ENCODE results near the gene PIP5K1A.
A peak's percentile ranks its signal among the peaks of the same experiment; 100 is the strongest.

The PIP5K1A gene

DNA sequence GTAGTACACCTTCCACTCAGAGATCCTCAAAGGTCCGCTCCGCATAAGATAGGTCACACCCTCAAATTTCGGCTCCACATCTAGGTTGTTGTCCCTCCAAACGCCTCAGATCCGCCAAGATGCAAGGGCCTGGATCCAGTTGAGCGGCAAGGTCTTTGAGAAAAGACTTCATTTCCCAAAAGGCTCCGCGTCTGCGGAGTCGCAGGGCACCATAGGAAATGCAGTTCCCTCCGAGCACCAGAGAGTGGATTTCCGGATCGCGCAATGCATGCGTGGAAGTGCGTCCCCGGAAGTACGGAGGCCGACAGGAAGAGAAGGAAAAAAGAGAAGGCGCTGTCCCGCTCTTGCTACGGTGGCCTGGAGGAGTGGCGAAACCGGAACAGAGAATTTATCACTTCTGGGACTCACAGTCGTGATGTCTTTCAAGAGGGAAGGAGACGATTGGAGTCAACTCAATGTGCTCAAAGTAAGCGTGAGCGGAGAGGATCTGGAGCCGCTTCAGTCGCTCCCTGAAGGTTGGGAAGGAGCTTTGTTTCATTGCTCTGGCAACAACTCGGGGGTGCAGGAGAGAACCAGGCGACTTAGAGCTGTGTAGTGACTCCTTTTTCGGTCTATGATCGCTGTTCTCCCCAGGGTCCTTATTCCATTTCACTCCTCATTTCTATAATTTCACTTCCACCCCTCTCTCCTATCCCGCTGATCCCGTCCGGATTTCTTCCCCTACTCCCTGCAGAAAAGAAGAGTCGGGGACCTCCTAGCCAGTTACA, 32.4 kb upstream of the PIP5K1A start, which contains the start of the genes LYSMD1 and SCNM1:
TSS of gene LYSMD1 (minus strand) at position 165 of the 767 bp plus-strand sequence. CDS start 644 bp downstream, outside the sequence.
TSS of gene SCNM1 (plus strand) at position 407 of the 767 bp plus-strand sequence. CDS start at position 416, 9 bp downstream.
- H2BK12ac ChIP-seq (ENCODE audit: low read length in 2 of 2): no peak within 1 kb of the TSS
- peak within 1 kb of the TSS; percentile 8 for H4K91ac ChIP-seq (ENCODE audit: low read length)
- peak within 1 kb of the TSS; percentile 75 for H2AFZ ChIP-seq (ENCODE audit: low read depth, low read length)
- H4K8ac ChIP-seq (ENCODE audit: low read length): peak within 1 kb of the TSS; percentile 91
- WGBS: under 1% methylated on average over 37 of the region's 38 CpGs
- peak within 1 kb of the TSS; percentile 74 to 84 for H3K4me3 ChIP-seq (ENCODE audit: insufficient read depth in 1 of 2, low read depth in 1 of 2, low read length in 2 of 2)
- H3K23ac ChIP-seq (ENCODE audit: low read length in 2 of 2): no peak within 1 kb of the TSS
- no peaks in the 10 kb centered on the region for H3K27me3 ChIP-seq (ENCODE audit: control insufficient read depth in 1 of 2, insufficient read depth in 1 of 2, low read length in 2 of 2)
- no peak within 1 kb of the TSS for H2BK15ac ChIP-seq (ENCODE audit: low read depth, poor library complexity, severe bottlenecking)
- peak within 1 kb of the TSS in 1 of 2 experiments; percentile 85 for H3K4ac ChIP-seq (ENCODE audit: low read depth in 1 of 2, low read length in 2 of 2)
- peak within 1 kb of the TSS; percentile 11 for H2BK120ac ChIP-seq (ENCODE audit: low read depth, low read length)
- peak within 1 kb of the TSS; percentile 90 for H3K4me2 ChIP-seq (ENCODE audit: low read length, poor library complexity, severe bottlenecking)
- peak within 1 kb of the TSS; percentile 34 to 84 for H3K18ac ChIP-seq (ENCODE audit: low read depth in 1 of 2, low read length in 2 of 2)
- H3K27ac ChIP-seq (ENCODE audit: low read length, poor library complexity, severe bottlenecking): peak within 1 kb of the TSS; percentile 92
- H3K9me3 ChIP-seq (ENCODE audit: control insufficient read depth, low read length): no peaks in the 10 kb centered on the region
- H3K36me3 ChIP-seq (ENCODE audit: control insufficient read depth in 1 of 2, insufficient read depth in 2 of 2, low read depth in 1 of 2, low read length in 2 of 2): peaks cover 28 to 45% of the 10 kb centered on the region in 2 experiments
- H2BK5ac ChIP-seq (ENCODE audit: low read depth, low read length, poor library complexity, severe bottlenecking): peak within 1 kb of the TSS; percentile 1
- peak; percentile 99 for DNase-seq
- H3K9ac ChIP-seq (ENCODE audit: low read length): peak within 1 kb of the TSS; percentile 92
- H3K79me1 ChIP-seq (replicated peaks; ENCODE audit: low read length, poor library complexity, severe bottlenecking): peaks cover 13% of the 10 kb centered on the region
- H3K14ac ChIP-seq (ENCODE audit: low read length in 2 of 2): peak within 1 kb of the TSS in 1 of 2 experiments; percentile 68
- peaks cover 6% of the 10 kb centered on the region for H3K4me1 ChIP-seq (ENCODE audit: control insufficient read depth, insufficient read depth, low read depth, low read length)
- H2AK5ac ChIP-seq (ENCODE audit: low read length, severe bottlenecking): peak within 1 kb of the TSS; percentile 61

DNA sequence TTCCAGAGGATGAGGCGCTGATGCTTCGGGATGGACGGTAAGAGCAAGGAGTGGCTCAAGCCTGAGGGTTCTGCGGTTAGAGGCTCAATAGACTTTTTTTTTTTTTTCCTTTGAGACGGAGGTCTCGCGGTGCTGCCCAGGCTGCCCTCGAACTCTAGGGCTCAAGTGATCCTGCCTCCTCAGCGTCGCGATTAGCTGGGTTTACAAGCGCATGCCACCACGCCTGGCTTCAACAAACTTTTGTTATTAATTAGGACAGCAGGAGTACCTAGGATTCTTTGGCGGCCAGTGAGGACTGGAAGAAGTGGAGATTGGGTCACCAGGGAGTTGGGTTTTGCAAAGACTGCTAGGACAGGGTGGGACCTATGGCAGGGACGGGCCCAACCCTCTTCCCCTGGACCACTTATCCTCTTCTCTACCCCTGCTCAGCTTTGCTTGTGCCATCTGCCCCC, 31.8 kb upstream of the PIP5K1A start:
- no peak overlapping the region for H4K91ac ChIP-seq (ENCODE audit: low read length)
- peak overlapping the region in 1 of 2 experiments; percentile 68 for H3K14ac ChIP-seq (ENCODE audit: low read length in 2 of 2)
- H2BK12ac ChIP-seq (ENCODE audit: low read length in 2 of 2): no peak overlapping the region
- peak overlapping the region; percentile 74 to 84 for H3K4me3 ChIP-seq (ENCODE audit: insufficient read depth in 1 of 2, low read depth in 1 of 2, low read length in 2 of 2)
- peak overlapping the region; percentile 92 for H3K9ac ChIP-seq (ENCODE audit: low read length)
- H3K27me3 ChIP-seq (ENCODE audit: control insufficient read depth in 1 of 2, insufficient read depth in 1 of 2, low read length in 2 of 2): no peaks in the 10 kb centered on the region
- peak overlapping the region; percentile 92 for H3K27ac ChIP-seq (ENCODE audit: low read length, poor library complexity, severe bottlenecking)
- H2BK120ac ChIP-seq (ENCODE audit: low read depth, low read length): no peak overlapping the region
- H2BK15ac ChIP-seq (ENCODE audit: low read depth, poor library complexity, severe bottlenecking): no peak overlapping the region
- H3K23ac ChIP-seq (ENCODE audit: low read length in 2 of 2): no peak overlapping the region
- H2AK5ac ChIP-seq (ENCODE audit: low read length, severe bottlenecking): no peak overlapping the region
- H4K8ac ChIP-seq (ENCODE audit: low read length): peak overlapping the region; percentile 21
- peaks cover 13% of the 10 kb centered on the region for H3K79me1 ChIP-seq (replicated peaks; ENCODE audit: low read length, poor library complexity, severe bottlenecking)
- H2AFZ ChIP-seq (ENCODE audit: low read depth, low read length): no peak overlapping the region
- H3K36me3 ChIP-seq (ENCODE audit: control insufficient read depth in 1 of 2, insufficient read depth in 2 of 2, low read depth in 1 of 2, low read length in 2 of 2): peaks cover 31 to 47% of the 10 kb centered on the region in 2 experiments
- H2BK5ac ChIP-seq (ENCODE audit: low read depth, low read length, poor library complexity, severe bottlenecking): no peak overlapping the region
- H3K18ac ChIP-seq (ENCODE audit: low read depth in 1 of 2, low read length in 2 of 2): peak overlapping the region in 1 of 2 experiments; percentile 29
- H3K4me2 ChIP-seq (ENCODE audit: low read length, poor library complexity, severe bottlenecking): peak overlapping the region; percentile 60
- DNase-seq: peak; percentile 88
- H3K4me1 ChIP-seq (ENCODE audit: control insufficient read depth, insufficient read depth, low read depth, low read length): peaks cover 6% of the 10 kb centered on the region
- H3K9me3 ChIP-seq (ENCODE audit: control insufficient read depth, low read length): no peaks in the 10 kb centered on the region
- H3K4ac ChIP-seq (ENCODE audit: low read depth in 1 of 2, low read length in 2 of 2): no peak overlapping the region
- 7% methylated on average over 15 of the region's 15 CpGs for WGBS

DNA sequence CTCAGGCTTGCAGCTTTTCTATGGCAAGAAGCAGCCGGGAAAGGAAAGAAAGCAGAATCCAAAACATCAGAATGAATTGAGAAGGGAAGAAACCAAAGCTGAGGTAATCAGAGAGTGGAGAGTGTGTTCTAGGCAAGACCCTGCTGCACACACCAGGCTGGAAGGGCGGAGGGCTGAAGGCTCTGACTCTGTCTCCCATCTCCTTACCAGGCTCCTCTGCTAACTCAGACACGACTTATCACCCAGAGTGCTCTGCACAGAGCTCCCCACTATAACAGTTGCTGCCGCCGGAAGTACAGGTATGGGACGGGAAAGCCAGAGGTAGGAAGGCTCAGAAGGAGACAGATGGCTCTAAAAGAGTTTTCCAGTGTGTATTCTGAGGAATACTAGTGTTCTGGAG, 31.2 kb upstream of the PIP5K1A start:
- H4K8ac ChIP-seq (ENCODE audit: low read length): no peak overlapping the region
- H2AFZ ChIP-seq (ENCODE audit: low read depth, low read length): no peak overlapping the region
- H3K27me3 ChIP-seq (ENCODE audit: control insufficient read depth in 1 of 2, insufficient read depth in 1 of 2, low read length in 2 of 2): no peaks in the 10 kb centered on the region
- peak overlapping the region; percentile 60 for H3K4me2 ChIP-seq (ENCODE audit: low read length, poor library complexity, severe bottlenecking)
- H3K14ac ChIP-seq (ENCODE audit: low read length in 2 of 2): no peak overlapping the region
- no peaks in the 10 kb centered on the region for H3K9me3 ChIP-seq (ENCODE audit: control insufficient read depth, low read length)
- H2BK120ac ChIP-seq (ENCODE audit: low read depth, low read length): no peak overlapping the region
- H3K18ac ChIP-seq (ENCODE audit: low read depth in 1 of 2, low read length in 2 of 2): no peak overlapping the region
- no peak overlapping the region for H3K23ac ChIP-seq (ENCODE audit: low read length in 2 of 2)
- H2AK5ac ChIP-seq (ENCODE audit: low read length, severe bottlenecking): no peak overlapping the region
- H3K27ac ChIP-seq (ENCODE audit: low read length, poor library complexity, severe bottlenecking): no peak overlapping the region
- WGBS: 95% methylated on average over 6 of the region's 6 CpGs
- H2BK5ac ChIP-seq (ENCODE audit: low read depth, low read length, poor library complexity, severe bottlenecking): no peak overlapping the region
- DNase-seq: no peak
- peak overlapping the region; percentile 92 for H3K9ac ChIP-seq (ENCODE audit: low read length)
- H3K36me3 ChIP-seq (ENCODE audit: control insufficient read depth in 1 of 2, insufficient read depth in 2 of 2, low read depth in 1 of 2, low read length in 2 of 2): peaks cover 28 to 42% of the 10 kb centered on the region in 2 experiments
- no peak overlapping the region for H2BK12ac ChIP-seq (ENCODE audit: low read length in 2 of 2)
- peak overlapping the region in 1 of 2 experiments; percentile 84 for H3K4me3 ChIP-seq (ENCODE audit: insufficient read depth in 1 of 2, low read depth in 1 of 2, low read length in 2 of 2)
- H3K4me1 ChIP-seq (ENCODE audit: control insufficient read depth, insufficient read depth, low read depth, low read length): peaks cover 6% of the 10 kb centered on the region
- H3K79me1 ChIP-seq (replicated peaks; ENCODE audit: low read length, poor library complexity, severe bottlenecking): peaks cover 11% of the 10 kb centered on the region
- no peak overlapping the region for H2BK15ac ChIP-seq (ENCODE audit: low read depth, poor library complexity, severe bottlenecking)
- H4K91ac ChIP-seq (ENCODE audit: low read length): no peak overlapping the region
- H3K4ac ChIP-seq (ENCODE audit: low read depth in 1 of 2, low read length in 2 of 2): no peak overlapping the region

DNA sequence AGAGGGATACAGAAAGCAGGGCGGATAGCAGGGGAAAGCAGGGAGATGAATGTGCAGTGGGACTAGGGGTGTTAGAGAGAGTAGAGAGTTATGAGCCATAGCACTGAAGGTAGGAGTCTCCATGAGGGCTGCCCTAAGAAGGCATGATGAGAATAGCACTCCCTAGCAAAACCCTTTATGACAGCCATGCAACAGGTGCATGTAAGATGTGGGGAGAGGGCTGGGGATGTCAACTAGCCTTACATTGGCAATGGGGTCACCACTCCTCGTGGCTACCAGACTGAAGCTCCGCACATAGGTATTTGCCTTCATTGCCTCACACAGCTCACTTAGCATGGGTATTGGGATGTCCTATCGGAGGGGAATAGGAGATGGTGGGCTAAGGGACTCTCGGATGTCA, 27.2 kb upstream of the PIP5K1A start:
- H3K79me1 ChIP-seq (replicated peaks; ENCODE audit: low read length, poor library complexity, severe bottlenecking): peaks cover 8% of the 10 kb centered on the region
- H3K4ac ChIP-seq (ENCODE audit: low read depth in 1 of 2, low read length in 2 of 2): no peak overlapping the region
- H3K36me3 ChIP-seq (ENCODE audit: control insufficient read depth in 1 of 2, insufficient read depth in 2 of 2, low read depth in 1 of 2, low read length in 2 of 2): peaks cover 48 to 65% of the 10 kb centered on the region in 2 experiments
- no peak overlapping the region for H2BK5ac ChIP-seq (ENCODE audit: low read depth, low read length, poor library complexity, severe bottlenecking)
- H4K8ac ChIP-seq (ENCODE audit: low read length): no peak overlapping the region
- WGBS: 95% methylated on average over 2 of the region's 5 CpGs
- H3K23ac ChIP-seq (ENCODE audit: low read length in 2 of 2): no peak overlapping the region
- H3K27ac ChIP-seq (ENCODE audit: low read length, poor library complexity, severe bottlenecking): no peak overlapping the region
- H2AFZ ChIP-seq (ENCODE audit: low read depth, low read length): no peak overlapping the region
- no peak overlapping the region for H2AK5ac ChIP-seq (ENCODE audit: low read length, severe bottlenecking)
- H3K18ac ChIP-seq (ENCODE audit: low read depth in 1 of 2, low read length in 2 of 2): no peak overlapping the region
- H3K4me3 ChIP-seq (ENCODE audit: insufficient read depth in 1 of 2, low read depth in 1 of 2, low read length in 2 of 2): no peak overlapping the region
- no peak overlapping the region for H2BK12ac ChIP-seq (ENCODE audit: low read length in 2 of 2)
- no peak overlapping the region for H3K9ac ChIP-seq (ENCODE audit: low read length)
- DNase-seq: no peak
- no peaks in the 10 kb centered on the region for H3K9me3 ChIP-seq (ENCODE audit: control insufficient read depth, low read length)
- H4K91ac ChIP-seq (ENCODE audit: low read length): no peak overlapping the region
- H3K14ac ChIP-seq (ENCODE audit: low read length in 2 of 2): no peak overlapping the region
- H3K4me1 ChIP-seq (ENCODE audit: control insufficient read depth, insufficient read depth, low read depth, low read length): peaks cover 6% of the 10 kb centered on the region
- no peak overlapping the region for H2BK120ac ChIP-seq (ENCODE audit: low read depth, low read length)
- no peak overlapping the region for H3K4me2 ChIP-seq (ENCODE audit: low read length, poor library complexity, severe bottlenecking)
- H2BK15ac ChIP-seq (ENCODE audit: low read depth, poor library complexity, severe bottlenecking): no peak overlapping the region
- H3K27me3 ChIP-seq (ENCODE audit: control insufficient read depth in 1 of 2, insufficient read depth in 1 of 2, low read length in 2 of 2): no peaks in the 10 kb centered on the region
